Effector CD8-positive, alpha-beta T cell (primary cell): ENCODE results near the gene FARP1.

ENCODE experiments used
- DNase-seq: peaks from one replicate; lab custom pipeline; 2025; lab: John Stamatoyannopoulos, UW

FARP1 gene

GRCh38 chr13:98332222-98332621 is 189.3 kb downstream of the FARP1 start:
- DNase-seq = no peak

- no peak for DNase-seq
Measured at GRCh38 chr13:98332691-98333090, 189.8 kb downstream of the FARP1 start.

- DNase-seq = no peak
Measured at GRCh38 chr13:98333486-98333885, 190.6 kb downstream of the FARP1 start.

GRCh38 chr13:98334620-98335205 is 191.8 kb downstream of the FARP1 start:
- no peak for DNase-seq

GRCh38 chr13:98335721-98336120 is 192.8 kb downstream of the FARP1 start:
- DNase-seq = no peak

- no peak for DNase-seq
Measured at GRCh38 chr13:98338310-98338709, 195.4 kb downstream of the FARP1 start.

GRCh38 chr13:98339684-98340425 is 197.0 kb downstream of the FARP1 start:
- no peak for DNase-seq

GRCh38 chr13:98342953-98343352 is 200.1 kb downstream of the FARP1 start:
- no peak for DNase-seq

- no peak for DNase-seq
Measured at GRCh38 chr13:98343461-98343860, 200.6 kb downstream of the FARP1 start.

- DNase-seq = no peak
Measured at GRCh38 chr13:98344392-98344791, 201.5 kb downstream of the FARP1 start.

GRCh38 chr13:98345107-98345935 is 202.4 kb downstream of the FARP1 start:
- DNase-seq = no peak

- no peak for DNase-seq
Measured at GRCh38 chr13:98346904-98347636, 204.2 kb downstream of the FARP1 start.

- no peak for DNase-seq
Measured at GRCh38 chr13:98347756-98348155, 204.9 kb downstream of the FARP1 start.

- DNase-seq = no peak
Measured at GRCh38 chr13:98348466-98349200, 205.7 kb downstream of the FARP1 start.

- DNase-seq = no peak
Measured at GRCh38 chr13:98349731-98350305, 206.9 kb downstream of the FARP1 start.

GRCh38 chr13:98350746-98351330 is 207.9 kb downstream of the FARP1 start:
- DNase-seq = no peak

GRCh38 chr13:98351636-98352035 is 208.7 kb downstream of the FARP1 start:
- no peak for DNase-seq

- no peak for DNase-seq
Measured at GRCh38 chr13:98352226-98352625, 209.3 kb downstream of the FARP1 start.

- DNase-seq = no peak
Measured at GRCh38 chr13:98353750-98354149, 210.9 kb downstream of the FARP1 start.

- DNase-seq = no peak
Measured at GRCh38 chr13:98358937-98359336, 216.0 kb downstream of the FARP1 start.

GRCh38 chr13:98360545-98360944 is 217.7 kb downstream of the FARP1 start:
- DNase-seq = no peak
